Astrocyte of the cerebellum (primary cell): Measurements from ENCODE around the gene CST9.

Experiments used
- DNase-seq: peaks from one replicate; pipeline ENCODE4 v3.0.0-alpha.2; 2011; ENCODE audit warnings: low read depth
- H3K4me3 ChIP-seq: 2 replicates; pipeline ENCODE4 v1.5.1; 2011; ENCODE audit warnings: mild to moderate bottlenecking, low read depth, low read length, moderate library complexity
- CTCF ChIP-seq: IDR thresholded peaks from 2 replicates; pipeline ENCODE4 v1.5.1; 2012; ENCODE audit warnings: low read length, low read depth, moderate library complexity, mild to moderate bottlenecking; ENCODE audit errors: missing control alignments
- in situ Hi-C: cut with HindIII; loops from 2 replicates; pipeline ENCODE4 v1.10.0; 2017; ENCODE audit warnings: low sequenced_read_pairs

CST9 gene

GRCh38 chr20:23605867-23606651, at the start of gene CST9:
Gene CST9 (minus strand): TSS chr20:23605917. CDS start chr20:23605864, 53 bp downstream.
- no peak within 1 kb of the TSS for H3K4me3 ChIP-seq
- no peak for TF ChIP-seq CTCF
- in situ Hi-C loops = no loop called here
- no peak for DNase-seq

- in situ Hi-C loops = no loop called here
- no peak for DNase-seq
- no peak for TF ChIP-seq CTCF
- H3K4me3 ChIP-seq = no peak overlapping the region
Observed at GRCh38 chr20:23654717-23655116, 49.0 kb upstream of the CST9 start.

- TF ChIP-seq CTCF = no peak
- no peak for DNase-seq
- in situ Hi-C loops = no loop called here
Observed at GRCh38 chr20:23654000-23654399, 48.3 kb upstream of the CST9 start.

GRCh38 chr20:23653400-23653938, 47.8 kb upstream of the CST9 start:
- in situ Hi-C loops = no loop called here
- no peak overlapping the region for H3K4me3 ChIP-seq
- no peak for TF ChIP-seq CTCF
- DNase-seq = no peak

More at GRCh38 chr20:23654000-23654399, 48.3 kb upstream of the CST9 start:
- no peak overlapping the region for H3K4me3 ChIP-seq

- no peak for DNase-seq
- H3K4me3 ChIP-seq = no peak overlapping the region
- in situ Hi-C loops = no loop called here
- TF ChIP-seq CTCF = no peak
Observed at GRCh38 chr20:23652926-23653325, 47.2 kb upstream of the CST9 start.

GRCh38 chr20:23652371-23652770, 46.7 kb upstream of the CST9 start:
- in situ Hi-C loops = no loop called here
- no peak overlapping the region for H3K4me3 ChIP-seq
- no peak for DNase-seq
- no peak for TF ChIP-seq CTCF
